ENCODE measurements around the gene SIGLEC5.
"Not testable (repeated sequence)": the region's sequence is repeated elsewhere in the genome, so short reads cannot be mapped to it uniquely, and the experiment has no call there.

SIGLEC5 gene

DNA sequence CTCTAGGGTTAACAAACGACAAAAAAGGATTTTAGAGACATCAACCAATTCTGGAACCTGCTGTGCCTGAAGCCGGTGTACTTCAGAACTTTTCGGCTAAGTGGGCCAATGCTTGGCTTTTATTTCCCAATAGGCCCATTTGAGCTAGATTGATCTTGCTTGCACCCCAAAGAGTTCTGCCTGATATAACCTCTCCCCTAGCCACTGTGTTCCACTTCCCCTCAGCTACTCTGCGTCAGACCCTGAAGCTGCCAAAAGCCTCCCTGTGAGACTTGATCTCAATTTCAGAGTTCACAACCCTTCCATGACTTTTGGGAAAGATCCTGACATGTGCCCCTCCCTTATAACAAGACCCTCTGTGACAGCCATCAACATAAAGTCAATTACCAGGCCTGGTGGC, 22.1 kb upstream of the SIGLEC5 start:
- no peaks in the 10 kb centered on the region for H3K79me2 ChIP-seq (ENCODE audit: insufficient read depth, low read length)
- H3K4me2 ChIP-seq (ENCODE audit: low read depth, low read length, poor library complexity, severe bottlenecking): no peak overlapping the region
- H3K9me2 ChIP-seq (replicated peaks; ENCODE audit: insufficient read depth, low read length): no peaks in the 10 kb centered on the region
- TF ChIP-seq EZH2phosphoT487 (conservative IDR thresholded peaks at IDR 0.05; ENCODE audit: low read length) (no peak), CTCF (IDR thresholded peaks at IDR 0.05; ENCODE audit: insufficient read depth, low read length, poor library complexity, severe bottlenecking) (no peak)
- no peaks in the 10 kb centered on the region for H4K20me1 ChIP-seq (ENCODE audit: low read depth, low read length)
- H3K9ac ChIP-seq (ENCODE audit: low read length): no peak overlapping the region
- H3K36me3 ChIP-seq (ENCODE audit: low read length): no peaks in the 10 kb centered on the region
- no peak overlapping the region for H3K4me3 ChIP-seq (ENCODE audit: insufficient read depth, low read length, poor library complexity, severe bottlenecking)
- H2AFZ ChIP-seq (ENCODE audit: low read depth, low read length, severe bottlenecking): no peak overlapping the region
- no peak overlapping the region for H3K27ac ChIP-seq (ENCODE audit: low read depth, low read length)
- H3F3A ChIP-seq (ENCODE audit: insufficient read depth): no peaks in the 10 kb centered on the region
- H3K9me3 ChIP-seq (ENCODE audit: insufficient read depth, low read length): no peaks in the 10 kb centered on the region
- no peaks in the 10 kb centered on the region for H3K27me3 ChIP-seq (ENCODE audit: low read length)

GRCh38 chr19:51651216-51651846, 21.1 kb upstream of the SIGLEC5 start:
- H3K4me3 ChIP-seq (ENCODE audit: insufficient read depth, low read length, poor library complexity, severe bottlenecking): no peak overlapping the region
- no peaks in the 10 kb centered on the region for H3K9me3 ChIP-seq (ENCODE audit: insufficient read depth, low read length)
- no peaks in the 10 kb centered on the region for H3K9me2 ChIP-seq (replicated peaks; ENCODE audit: insufficient read depth, low read length)
- H4K20me1 ChIP-seq (ENCODE audit: low read depth, low read length): no peaks in the 10 kb centered on the region
- TF ChIP-seq EZH2phosphoT487 (conservative IDR thresholded peaks at IDR 0.05; ENCODE audit: low read length) (no peak), CTCF (IDR thresholded peaks at IDR 0.05; ENCODE audit: insufficient read depth, low read length, poor library complexity, severe bottlenecking) (no peak)
- H3K27ac ChIP-seq (ENCODE audit: low read depth, low read length): no peak overlapping the region
- no peak overlapping the region for H3K9ac ChIP-seq (ENCODE audit: low read length)
- H3K36me3 ChIP-seq (ENCODE audit: low read length): no peaks in the 10 kb centered on the region
- H3K27me3 ChIP-seq (ENCODE audit: low read length): no peaks in the 10 kb centered on the region
- no peak overlapping the region for H2AFZ ChIP-seq (ENCODE audit: low read depth, low read length, severe bottlenecking)
- H3K4me2 ChIP-seq (ENCODE audit: low read depth, low read length, poor library complexity, severe bottlenecking): no peak overlapping the region
- no peaks in the 10 kb centered on the region for H3F3A ChIP-seq (ENCODE audit: insufficient read depth)
- no peaks in the 10 kb centered on the region for H3K79me2 ChIP-seq (ENCODE audit: insufficient read depth, low read length)

- H3F3A ChIP-seq (ENCODE audit: insufficient read depth): no peaks in the 10 kb centered on the region
- no peaks in the 10 kb centered on the region for H3K9me2 ChIP-seq (replicated peaks; ENCODE audit: insufficient read depth, low read length)
- H3K36me3 ChIP-seq (ENCODE audit: low read length): no peaks in the 10 kb centered on the region
- H3K27me3 ChIP-seq (ENCODE audit: low read length): no peaks in the 10 kb centered on the region
- no peak for TF ChIP-seq CTCF (IDR thresholded peaks at IDR 0.05; ENCODE audit: insufficient read depth, low read length, poor library complexity, severe bottlenecking)
- no peak for TF ChIP-seq EZH2phosphoT487 (conservative IDR thresholded peaks at IDR 0.05; ENCODE audit: low read length)
- no peak overlapping the region for H3K4me3 ChIP-seq (ENCODE audit: insufficient read depth, low read length, poor library complexity, severe bottlenecking)
- no peak overlapping the region for H2AFZ ChIP-seq (ENCODE audit: low read depth, low read length, severe bottlenecking)
- no peak overlapping the region for H3K9ac ChIP-seq (ENCODE audit: low read length)
- no peaks in the 10 kb centered on the region for H3K9me3 ChIP-seq (ENCODE audit: insufficient read depth, low read length)
- H4K20me1 ChIP-seq (ENCODE audit: low read depth, low read length): no peaks in the 10 kb centered on the region
- H3K27ac ChIP-seq (ENCODE audit: low read depth, low read length): no peak overlapping the region
- H3K4me2 ChIP-seq (ENCODE audit: low read depth, low read length, poor library complexity, severe bottlenecking): no peak overlapping the region
- H3K79me2 ChIP-seq (ENCODE audit: insufficient read depth, low read length): no peaks in the 10 kb centered on the region
These were observed 17.1 kb upstream of the SIGLEC5 start for GRCh38 chr19:51647318-51647717.

DNA sequence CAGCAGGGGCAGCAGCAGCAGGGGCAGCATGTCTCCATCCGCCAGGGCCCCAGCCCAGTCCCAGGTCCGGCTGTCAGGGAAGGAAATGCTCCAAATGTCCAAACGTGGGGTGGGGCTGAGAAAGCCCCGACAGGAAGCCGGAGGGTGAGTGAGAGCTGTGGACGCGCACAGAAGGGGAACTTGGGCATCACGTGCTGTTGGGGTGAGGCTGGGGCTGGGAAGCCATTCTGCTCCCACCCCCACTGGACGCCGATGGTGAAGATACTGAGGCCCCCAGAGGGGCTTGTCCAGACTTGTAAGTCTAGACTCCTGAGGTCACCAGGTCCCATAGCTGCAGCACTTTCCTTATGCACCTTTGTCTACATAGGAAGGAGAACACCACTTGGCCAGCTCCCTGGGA, 16.5 kb upstream of the SIGLEC5 start, which contains the start of gene SIGLEC14:
TSS of gene SIGLEC14 (minus strand) at position 96 of the 400 bp plus-strand sequence. CDS start at position 30, 66 bp downstream.
- not testable (repeated sequence) for H3K9me2 ChIP-seq (replicated peaks; ENCODE audit: insufficient read depth, low read length); H3K27ac ChIP-seq (ENCODE audit: low read depth, low read length); H3K27me3 ChIP-seq (ENCODE audit: low read length); H4K20me1 ChIP-seq (ENCODE audit: low read depth, low read length); H3K9ac ChIP-seq (ENCODE audit: low read length); H3K36me3 ChIP-seq (ENCODE audit: low read length); H2AFZ ChIP-seq (ENCODE audit: low read depth, low read length, severe bottlenecking); H3K4me2 ChIP-seq (ENCODE audit: low read depth, low read length, poor library complexity, severe bottlenecking); H3K9me3 ChIP-seq (ENCODE audit: insufficient read depth, low read length); H3K79me2 ChIP-seq (ENCODE audit: insufficient read depth, low read length); H3K4me3 ChIP-seq (ENCODE audit: insufficient read depth, low read length, poor library complexity, severe bottlenecking); H3F3A ChIP-seq (ENCODE audit: insufficient read depth)
